WI38 (cell line): Measurements from ENCODE around the gene MAK.
"Not testable (repeated sequence)": the region's sequence is repeated elsewhere in the genome, so short reads cannot be mapped to it uniquely, and the experiment has no call there.

ENCODE experiments used
- H3K4me3 ChIP-seq: 2 replicates; pipeline ENCODE4 v1.5.1; 2011; ENCODE audit warnings: low read depth, mild to moderate bottlenecking, control low read depth, low read length
- TF ChIP-seq, protein P1 (sequence below): IDR thresholded peaks from 2 replicates; pipeline ENCODE4 v1.5.1; 2012; ENCODE audit warnings: low read depth, mild to moderate bottlenecking, control low read depth, low read length

MAK gene

DNA sequence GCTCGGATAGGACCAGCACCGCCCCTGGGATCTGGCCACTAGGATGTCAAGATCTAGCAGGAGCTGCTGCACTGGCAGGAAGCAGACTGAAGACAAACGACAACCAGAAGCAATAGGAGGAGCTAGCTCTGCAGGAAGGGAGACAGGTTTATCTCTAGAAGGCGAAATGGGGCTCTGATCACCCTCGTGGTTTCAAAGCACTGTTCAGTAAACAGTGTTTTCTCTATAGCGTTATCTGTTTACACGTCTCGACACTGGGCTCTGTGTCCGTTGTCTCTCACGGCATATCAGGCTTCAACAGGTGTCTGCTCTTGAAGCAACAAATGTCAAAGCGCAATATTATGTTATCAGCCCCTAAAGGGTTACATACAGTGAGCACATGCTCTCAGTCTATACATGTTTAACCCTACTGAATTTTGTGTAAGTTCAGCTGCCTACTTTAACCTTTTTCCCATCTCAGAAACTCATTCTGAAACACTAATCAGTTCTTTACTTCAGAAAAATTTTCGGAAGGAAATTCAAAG is 66.9 kb downstream of the MAK start:
- TF ChIP-seq, protein P1, sequence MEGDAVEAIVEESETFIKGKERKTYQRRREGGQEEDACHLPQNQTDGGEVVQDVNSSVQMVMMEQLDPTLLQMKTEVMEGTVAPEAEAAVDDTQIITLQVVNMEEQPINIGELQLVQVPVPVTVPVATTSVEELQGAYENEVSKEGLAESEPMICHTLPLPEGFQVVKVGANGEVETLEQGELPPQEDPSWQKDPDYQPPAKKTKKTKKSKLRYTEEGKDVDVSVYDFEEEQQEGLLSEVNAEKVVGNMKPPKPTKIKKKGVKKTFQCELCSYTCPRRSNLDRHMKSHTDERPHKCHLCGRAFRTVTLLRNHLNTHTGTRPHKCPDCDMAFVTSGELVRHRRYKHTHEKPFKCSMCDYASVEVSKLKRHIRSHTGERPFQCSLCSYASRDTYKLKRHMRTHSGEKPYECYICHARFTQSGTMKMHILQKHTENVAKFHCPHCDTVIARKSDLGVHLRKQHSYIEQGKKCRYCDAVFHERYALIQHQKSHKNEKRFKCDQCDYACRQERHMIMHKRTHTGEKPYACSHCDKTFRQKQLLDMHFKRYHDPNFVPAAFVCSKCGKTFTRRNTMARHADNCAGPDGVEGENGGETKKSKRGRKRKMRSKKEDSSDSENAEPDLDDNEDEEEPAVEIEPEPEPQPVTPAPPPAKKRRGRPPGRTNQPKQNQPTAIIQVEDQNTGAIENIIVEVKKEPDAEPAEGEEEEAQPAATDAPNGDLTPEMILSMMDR: no peak

DNA sequence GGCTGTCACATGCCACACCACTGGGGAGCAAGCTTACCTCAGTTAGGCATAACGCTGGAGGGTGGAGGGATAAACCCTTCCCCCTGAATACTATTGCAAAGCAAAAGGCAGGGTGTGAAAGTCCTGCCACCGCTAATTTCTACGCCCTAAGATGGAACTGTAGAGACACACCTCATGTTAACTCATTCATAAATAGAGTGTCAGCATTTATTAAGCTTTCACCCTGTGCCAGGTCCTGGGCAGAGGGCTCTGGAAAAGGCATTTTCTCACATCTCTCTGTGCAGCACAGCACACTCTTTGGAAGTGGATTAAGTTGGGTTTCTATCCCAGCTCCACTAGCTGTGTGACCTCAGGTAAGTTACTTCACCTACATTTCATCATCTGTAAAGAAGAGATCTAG is 68.9 kb downstream of the MAK start:
- H3K4me3 ChIP-seq: no peak overlapping the region
- TF ChIP-seq, protein P1: no peak

More for the DNA sequence above, 66.9 kb downstream of the MAK start:
- no peak overlapping the region for H3K4me3 ChIP-seq

DNA sequence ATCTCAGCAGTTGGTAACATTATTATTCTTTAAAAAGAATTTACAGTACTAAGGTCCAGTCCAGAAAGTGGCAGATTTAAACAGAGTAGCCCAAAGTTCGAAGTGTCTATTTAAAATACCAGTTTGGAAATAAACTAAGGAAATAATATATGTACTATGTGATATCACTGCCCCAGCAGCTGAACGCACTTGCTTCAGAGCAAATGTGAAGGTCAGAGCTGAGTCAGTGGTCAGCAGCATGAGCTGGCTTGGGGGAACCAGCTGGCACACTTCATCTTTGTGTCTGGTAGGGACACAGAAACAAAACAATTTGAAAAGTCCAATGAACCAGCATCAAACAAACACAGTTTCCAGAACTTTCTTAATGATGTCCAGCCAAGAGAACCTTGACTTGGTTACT is 75.3 kb downstream of the MAK start:
- no peak overlapping the region for H3K4me3 ChIP-seq
- TF ChIP-seq, protein P1: no peak

DNA sequence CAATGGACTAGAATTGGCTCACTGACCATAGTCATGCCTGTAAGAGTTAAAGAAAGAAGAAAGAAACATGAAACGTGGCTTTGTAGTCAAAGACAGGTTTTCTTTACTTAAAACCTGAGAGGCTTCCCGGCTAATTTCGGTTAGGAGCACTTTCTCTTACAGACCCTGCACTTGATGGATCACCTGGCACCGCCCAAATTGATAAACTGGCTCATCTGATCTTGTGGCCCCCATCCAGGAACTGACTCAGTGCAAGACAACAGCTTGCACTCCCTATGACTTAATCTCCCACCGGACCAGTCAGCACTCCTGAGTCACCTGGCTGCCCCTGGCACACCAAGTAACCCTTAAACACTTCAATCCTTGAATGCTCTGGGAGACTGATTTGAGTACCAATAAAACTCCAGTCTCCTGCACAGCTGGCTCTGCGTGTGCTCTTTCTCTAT is 78.4 kb downstream of the MAK start:
- TF ChIP-seq, protein P1: no peak

DNA sequence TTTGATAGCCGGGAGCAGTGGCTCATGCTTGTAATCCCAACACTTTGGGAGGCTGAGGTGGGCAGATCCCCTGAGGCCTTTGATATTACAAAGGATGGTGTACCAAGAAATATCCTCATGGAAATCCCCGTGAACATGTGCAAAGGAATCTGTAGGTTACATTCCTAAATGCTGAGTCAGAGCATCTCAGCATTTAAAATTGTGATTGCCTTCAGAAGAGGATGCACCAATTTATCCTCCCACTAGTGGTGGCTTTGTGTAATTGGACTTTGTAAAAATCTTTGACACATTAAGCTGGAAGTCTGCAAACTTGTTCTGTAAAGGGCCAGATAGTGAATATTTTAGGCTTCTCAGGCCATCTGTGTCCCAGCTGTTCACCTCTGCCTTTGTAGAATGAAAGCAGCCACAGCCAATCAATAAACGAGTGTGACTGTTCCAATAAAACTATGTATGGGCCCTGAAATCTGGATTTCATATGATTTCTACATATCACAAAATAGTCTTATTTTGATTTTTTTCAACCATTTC is 79.0 kb downstream of the MAK start:
- TF ChIP-seq, protein P1: peak; percentile 55
- no peak overlapping the region for H3K4me3 ChIP-seq

More for the DNA sequence above, 78.4 kb downstream of the MAK start:
- no peak overlapping the region for H3K4me3 ChIP-seq

DNA sequence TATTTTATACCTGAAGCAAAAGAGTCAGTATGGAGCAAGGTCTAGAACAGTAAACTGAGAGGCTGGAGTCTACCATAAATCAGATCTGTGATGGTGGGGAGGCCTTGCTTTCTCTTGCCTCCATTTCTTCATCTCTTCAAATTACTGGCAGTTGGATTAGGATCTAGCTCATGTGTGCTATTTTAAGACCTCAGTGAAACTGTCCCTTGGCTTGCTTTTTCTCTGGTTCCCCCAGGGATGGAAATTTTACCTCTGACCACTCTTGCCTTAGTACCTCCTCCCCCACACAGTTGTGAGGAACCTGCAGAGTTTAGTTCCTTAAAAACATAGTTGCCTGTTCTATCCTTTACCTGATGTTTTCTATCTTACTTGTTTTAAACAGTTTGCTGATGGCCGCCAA is 82.3 kb downstream of the MAK start:
- TF ChIP-seq, protein P1: no peak
- no peak overlapping the region for H3K4me3 ChIP-seq

DNA sequence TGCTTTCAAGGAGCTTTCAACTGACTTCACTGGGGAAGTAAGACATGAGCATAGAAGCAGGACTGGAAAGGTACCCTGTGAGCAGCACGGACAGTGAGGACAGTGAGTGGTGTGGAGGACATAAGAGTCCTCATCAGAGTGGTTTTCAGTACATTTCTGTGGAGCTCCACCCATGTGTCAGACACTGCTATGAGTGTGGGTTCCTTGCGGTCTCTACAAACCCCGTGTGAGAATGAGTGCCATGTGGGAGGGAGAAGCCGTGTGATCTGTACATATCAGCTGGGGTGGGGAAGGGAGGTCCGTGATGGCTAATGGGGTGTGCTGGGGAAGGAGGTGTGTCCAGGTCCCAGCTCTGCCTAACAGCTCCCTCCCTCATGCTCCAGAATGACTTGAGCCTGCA is 86.6 kb downstream of the MAK start:
- not testable (repeated sequence) for H3K4me3 ChIP-seq

DNA sequence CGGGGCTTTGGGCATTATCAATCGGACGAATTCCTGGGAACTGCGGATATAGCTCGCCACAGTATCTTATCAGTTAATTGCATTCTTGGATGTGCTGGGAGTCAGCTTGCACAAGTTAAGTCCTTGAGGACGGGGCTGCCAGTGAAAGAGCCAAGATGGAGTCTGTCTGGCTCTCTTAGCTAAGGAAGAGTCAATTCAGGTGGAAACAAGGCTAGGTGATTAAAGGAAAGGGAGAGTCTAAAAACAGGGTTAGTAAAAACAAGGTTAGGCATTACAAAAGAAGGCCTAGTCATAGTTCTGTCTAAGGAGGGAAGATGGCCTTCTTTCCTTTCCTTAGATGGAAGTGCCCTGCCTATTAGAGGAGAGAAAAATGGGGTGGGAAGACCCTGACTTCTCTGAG is 87.8 kb downstream of the MAK start:
- not testable (repeated sequence) for H3K4me3 ChIP-seq
